H9 (cell line): Measurements from ENCODE around the gene RHBDD3. TPM values are rescaled to one million over a fixed set of nuclear protein-coding genes. Genes with fewer than 3 reads are reported as not detected.

Source experiments
- DNase-seq: peaks from one replicate; pipeline ENCODE4 v3.0.0-alpha.2; 2017
- H2AFZ ChIP-seq: one replicate; pipeline ENCODE4 v1.6.1; 2013; ENCODE audit warnings: mild to moderate bottlenecking, low read length, control low read depth, moderate library complexity
- H2AK5ac ChIP-seq: 2 replicates; pipeline ENCODE4 v1.6.1; 2013; ENCODE audit warnings: low read length, control low read depth, mixed read lengths; ENCODE audit not compliant: insufficient read length
- H2BK120ac ChIP-seq: one replicate; pipeline ENCODE4 v1.6.1; 2013; ENCODE audit warnings: low read depth, mild to moderate bottlenecking, low read length, control low read depth, inconsistent platforms; ENCODE audit not compliant: poor library complexity, severe bottlenecking
- H2BK12ac ChIP-seq: 2 replicates; pipeline ENCODE4 v1.6.1; 2013; ENCODE audit warnings: low read length, control low read depth, mixed read lengths, low read depth; ENCODE audit not compliant: insufficient read length
- H2BK15ac ChIP-seq: 2 replicates; pipeline ENCODE4 v1.6.1; 2013; ENCODE audit warnings: low read depth, low read length, control low read depth
- H2BK20ac ChIP-seq: one replicate; pipeline ENCODE4 v1.6.1; 2013; ENCODE audit warnings: low read depth, mild to moderate bottlenecking, low read length, control low read depth, inconsistent platforms; ENCODE audit not compliant: poor library complexity, severe bottlenecking
- H2BK5ac ChIP-seq: 2 replicates; pipeline ENCODE4 v1.6.1; 2013; ENCODE audit warnings: low read length, control low read depth, mixed read lengths; ENCODE audit not compliant: insufficient read length
- H3K14ac ChIP-seq: 2 replicates; pipeline ENCODE4 v1.6.1; 2013; ENCODE audit warnings: low read length, control low read depth; ENCODE audit not compliant: insufficient read depth
- H3K18ac ChIP-seq: 2 replicates; pipeline ENCODE4 v1.6.1; 2013; ENCODE audit warnings: low read depth, mild to moderate bottlenecking, mixed read lengths, low read length, control low read depth; ENCODE audit not compliant: insufficient read length
- H3K23ac ChIP-seq: 2 replicates; pipeline ENCODE4 v1.6.1; 2013; ENCODE audit warnings: low read length, control low read depth, mixed read lengths, low read depth; ENCODE audit not compliant: insufficient read length
- H3K23me2 ChIP-seq: 2 replicates; pipeline ENCODE4 v1.6.1; 2013; ENCODE audit warnings: low read depth, mild to moderate bottlenecking, mixed read lengths, low read length, control low read depth; ENCODE audit not compliant: insufficient read length, poor library complexity, severe bottlenecking
- H3K27ac ChIP-seq: 2 replicates; pipeline ENCODE4 v1.5.1; 2013; ENCODE audit warnings: low read length, control low read depth, mixed read lengths, low read depth; ENCODE audit not compliant: insufficient read length
- H3K27me3 ChIP-seq: 2 replicates; pipeline ENCODE4 v1.6.1; 2013; ENCODE audit warnings: low read length, control low read depth, inconsistent platforms; ENCODE audit not compliant: insufficient read depth
- H3K4ac ChIP-seq: 2 replicates; pipeline ENCODE4 v1.6.1; 2013; ENCODE audit warnings: low read depth, mild to moderate bottlenecking, control low read depth, inconsistent platforms, low read length, moderate library complexity
- H3K4me1 ChIP-seq: 2 replicates; pipeline ENCODE4 v1.6.1; 2013; ENCODE audit warnings: low read length, control low read depth, inconsistent platforms; ENCODE audit not compliant: insufficient read depth
- H3K4me2 ChIP-seq: 2 replicates; pipeline ENCODE4 v1.6.1; 2013; ENCODE audit warnings: low read length, control low read depth, mixed read lengths; ENCODE audit not compliant: insufficient read length, insufficient read depth
- H3K56ac ChIP-seq: 2 replicates; pipeline ENCODE4 v1.6.1; 2013; ENCODE audit warnings: low read depth, mild to moderate bottlenecking, mixed read lengths, low read length, control low read depth; ENCODE audit not compliant: insufficient read length
- H3K79me1 ChIP-seq: 2 replicates; pipeline ENCODE4 v1.6.1; 2013; ENCODE audit warnings: low read depth, mild to moderate bottlenecking, moderate library complexity, low read length, control low read depth, inconsistent platforms; ENCODE audit not compliant: insufficient read depth, poor library complexity, severe bottlenecking
- H3K79me2 ChIP-seq: 2 replicates; pipeline ENCODE4 v1.6.1; 2013; ENCODE audit warnings: low read length, control low read depth, inconsistent platforms; ENCODE audit not compliant: insufficient read depth
- H3K9ac ChIP-seq: 2 replicates; pipeline ENCODE4 v1.6.1; 2013; ENCODE audit warnings: low read length, control low read depth, mixed read lengths; ENCODE audit not compliant: insufficient read length; ENCODE audit errors: extremely low read depth
- H3K9me3 ChIP-seq: one replicate; pipeline ENCODE4 v1.6.1; 2013; ENCODE audit warnings: low read depth, low read length, inconsistent platforms; ENCODE audit not compliant: control insufficient read depth
- H3T11ph ChIP-seq: one replicate; pipeline ENCODE4 v1.6.1; 2013; ENCODE audit warnings: mild to moderate bottlenecking, low read length, control low read depth, inconsistent platforms
- H4K20me1 ChIP-seq: one replicate; pipeline ENCODE4 v1.6.1; 2013; ENCODE audit not compliant: control insufficient read depth, insufficient read length, insufficient read depth
- H4K5ac ChIP-seq: 2 replicates; pipeline ENCODE4 v1.6.1; 2013; ENCODE audit warnings: low read depth, mild to moderate bottlenecking, mixed read lengths, low read length, control low read depth; ENCODE audit not compliant: insufficient read length
- H4K8ac ChIP-seq: replicated peaks from 2 replicates; pipeline ENCODE4 v1.6.1; 2013; ENCODE audit warnings: low read length, control low read depth, mixed read lengths, low read depth; ENCODE audit not compliant: insufficient read length
- H4K91ac ChIP-seq: 2 replicates; pipeline ENCODE4 v1.6.1; 2013; ENCODE audit warnings: low read depth, mild to moderate bottlenecking, moderate library complexity, mixed read lengths, low read length, control low read depth; ENCODE audit not compliant: insufficient read length
- H3K27ac Mint-ChIP-seq, 3 experiments: 2 replicates in 2 of 3; 3 replicates in 1 of 3; pipeline ENCODE4 v1.8.0; 2020 to 2021; ENCODE audit warnings: mixed read lengths in 3 of 3, mild to moderate bottlenecking in 1 of 3, moderate library complexity in 1 of 3
- H3K27me3 Mint-ChIP-seq: 2 replicates; pipeline ENCODE4 v1.8.0; 2021; ENCODE audit warnings: low read depth, mild to moderate bottlenecking, moderate library complexity, mixed read lengths
- H3K36me3 Mint-ChIP-seq, 3 experiments: 2 replicates in 2 of 3; 3 replicates in 1 of 3; pipeline ENCODE4 v1.8.0; 2020 to 2021; ENCODE audit warnings: low read depth in 3 of 3, mixed read lengths in 3 of 3; ENCODE audit not compliant: insufficient read depth in 1 of 3
- H3K4me1 Mint-ChIP-seq, 2 experiments: 2 replicates each; pipeline ENCODE4 v1.8.0; 2020; ENCODE audit warnings: mixed read lengths in 2 of 2
- H3K4me3 Mint-ChIP-seq, 2 experiments: 2 replicates in 1 of 2; 3 replicates in 1 of 2; pipeline ENCODE4 v1.8.0; 2020 to 2021; ENCODE audit warnings: mild to moderate bottlenecking in 2 of 2, mixed read lengths in 2 of 2, moderate library complexity in 1 of 2
- H3K9me3 Mint-ChIP-seq, 2 experiments: 2 replicates in 1 of 2; 3 replicates in 1 of 2; pipeline ENCODE4 v1.8.0; 2020; ENCODE audit warnings: mild to moderate bottlenecking in 2 of 2, mixed read lengths in 2 of 2, moderate library complexity in 1 of 2
- WGBS: extraction: QIAGEN DNeasy Blood & Tissue Kit; methylation state at CpG from one replicate; pipeline ENCODE4 v1.1.7; 2013; ENCODE audit warnings: missing lambda C conversion rate, low lambda C conversion rate, mixed read lengths; ENCODE audit not compliant: insufficient read length; ENCODE audit errors: extremely low coverage; 5-methylcytosine and 5-hydroxymethylcytosine counted together
- total RNA-seq: library from RNA; stranded (reverse); gene quantifications from 2 replicates; pipeline ENCODE4 v1.2.1, GENCODE V29; 2021
- TF ChIP-seq, protein P1 (sequence below): fragments of 200-600 bp; sonication (generic); conservative IDR thresholded peaks from 3 replicates; pipeline ENCODE4 v1.8.0; 2021; ENCODE audit warnings: antibody characterized with exemption, mild to moderate bottlenecking

RHBDD3 gene
- total RNA-seq, 1 experiment from 2014 or later = 99.7 TPM

DNA sequence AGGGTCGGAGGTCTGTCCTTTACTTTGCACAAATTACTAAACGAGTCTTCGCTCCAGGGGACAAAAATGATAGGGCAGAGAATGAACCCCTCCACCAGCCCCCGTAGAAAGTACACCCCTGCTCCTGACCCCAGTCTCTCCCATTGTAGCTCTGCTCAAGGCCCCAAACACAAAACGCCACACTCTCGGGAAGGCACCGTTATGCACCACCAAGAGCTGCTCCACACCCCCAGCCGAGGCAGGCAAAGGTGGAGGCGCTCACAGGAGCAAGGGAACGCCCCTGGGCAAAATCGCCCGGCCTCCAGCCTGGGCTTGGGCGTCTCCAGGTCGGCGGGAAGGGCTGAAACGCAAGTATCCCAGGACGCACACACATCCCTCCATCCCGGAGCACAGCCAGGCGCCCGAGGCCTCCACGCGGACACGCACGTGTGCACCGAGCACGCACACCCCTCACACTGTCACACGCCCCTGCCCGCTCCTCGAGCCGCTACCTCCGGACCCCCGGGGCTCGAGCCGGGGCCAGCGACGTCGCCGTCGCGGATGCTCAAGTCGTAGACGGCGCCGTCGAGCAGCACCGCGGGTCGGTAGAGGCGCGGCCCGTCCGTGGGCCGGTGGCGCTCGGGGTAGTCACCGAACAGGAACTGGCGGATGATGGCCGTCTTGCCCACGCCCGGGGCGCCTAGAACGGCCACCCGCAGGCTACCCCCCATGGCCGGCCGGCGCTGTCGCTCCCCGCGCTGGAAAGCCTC is 46.9 kb upstream of the RHBDD3 start:
- no peak overlapping the region for H3K18ac ChIP-seq
- no peaks in the 10 kb centered on the region for H3K4me1 ChIP-seq
- H3K27me3 ChIP-seq = peaks cover 33% of the 10 kb centered on the region
- peaks cover 5 to 17% of the 10 kb centered on the region in 2 experiments; a peak in 4 of 5 replicates for H3K9me3 Mint-ChIP-seq
- H2AK5ac ChIP-seq = no peak overlapping the region
- no peak overlapping the region for H2BK15ac ChIP-seq
- no peak overlapping the region for H2BK120ac ChIP-seq
- H3K56ac ChIP-seq = no peak overlapping the region
- H4K8ac ChIP-seq = no peak overlapping the region
- H3K79me1 ChIP-seq = no peaks in the 10 kb centered on the region
- no peaks in the 10 kb centered on the region for H3K9me3 ChIP-seq
- peak overlapping the region; percentile 56 to 68 for H3K4me3 Mint-ChIP-seq
- H3K23me2 ChIP-seq = peaks cover 4% of the 10 kb centered on the region
- WGBS = no CpG with 5 or more reads among the region's 69 CpGs
- no peak overlapping the region for H2BK20ac ChIP-seq
- H2AFZ ChIP-seq = no peak overlapping the region
- H3K27ac Mint-ChIP-seq = no peak overlapping the region
- H3K4me2 ChIP-seq = peak overlapping the region; percentile 34
- TF ChIP-seq, protein P1, sequence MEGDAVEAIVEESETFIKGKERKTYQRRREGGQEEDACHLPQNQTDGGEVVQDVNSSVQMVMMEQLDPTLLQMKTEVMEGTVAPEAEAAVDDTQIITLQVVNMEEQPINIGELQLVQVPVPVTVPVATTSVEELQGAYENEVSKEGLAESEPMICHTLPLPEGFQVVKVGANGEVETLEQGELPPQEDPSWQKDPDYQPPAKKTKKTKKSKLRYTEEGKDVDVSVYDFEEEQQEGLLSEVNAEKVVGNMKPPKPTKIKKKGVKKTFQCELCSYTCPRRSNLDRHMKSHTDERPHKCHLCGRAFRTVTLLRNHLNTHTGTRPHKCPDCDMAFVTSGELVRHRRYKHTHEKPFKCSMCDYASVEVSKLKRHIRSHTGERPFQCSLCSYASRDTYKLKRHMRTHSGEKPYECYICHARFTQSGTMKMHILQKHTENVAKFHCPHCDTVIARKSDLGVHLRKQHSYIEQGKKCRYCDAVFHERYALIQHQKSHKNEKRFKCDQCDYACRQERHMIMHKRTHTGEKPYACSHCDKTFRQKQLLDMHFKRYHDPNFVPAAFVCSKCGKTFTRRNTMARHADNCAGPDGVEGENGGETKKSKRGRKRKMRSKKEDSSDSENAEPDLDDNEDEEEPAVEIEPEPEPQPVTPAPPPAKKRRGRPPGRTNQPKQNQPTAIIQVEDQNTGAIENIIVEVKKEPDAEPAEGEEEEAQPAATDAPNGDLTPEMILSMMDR = no peak
- no peak overlapping the region for H2BK12ac ChIP-seq
- H4K91ac ChIP-seq = no peak overlapping the region
- H3K27ac ChIP-seq = no peak overlapping the region
- peaks cover 57% of the 10 kb centered on the region for H3K27me3 Mint-ChIP-seq
- no peak overlapping the region for H3K4ac ChIP-seq
- no peak overlapping the region; the same call in 1 of the 2 replicates for H3K14ac ChIP-seq
- no peak overlapping the region for H3K9ac ChIP-seq
- H3K4me1 Mint-ChIP-seq = peaks cover 12 to 22% of the 10 kb centered on the region in 2 experiments
- DNase-seq = no peak
- H4K5ac ChIP-seq = no peak overlapping the region
- peaks cover 0 to 5% (median 2%) of the 10 kb centered on the region in 3 experiments; a peak in 3 of 7 replicates for H3K36me3 Mint-ChIP-seq
- H3T11ph ChIP-seq = no peak overlapping the region
- H3K23ac ChIP-seq = no peak overlapping the region
- H4K20me1 ChIP-seq = no peaks in the 10 kb centered on the region
- H2BK5ac ChIP-seq = no peak overlapping the region
- H3K79me2 ChIP-seq = no peaks in the 10 kb centered on the region
